Measurements from ENCODE around the gene ZNF503.

DNA sequence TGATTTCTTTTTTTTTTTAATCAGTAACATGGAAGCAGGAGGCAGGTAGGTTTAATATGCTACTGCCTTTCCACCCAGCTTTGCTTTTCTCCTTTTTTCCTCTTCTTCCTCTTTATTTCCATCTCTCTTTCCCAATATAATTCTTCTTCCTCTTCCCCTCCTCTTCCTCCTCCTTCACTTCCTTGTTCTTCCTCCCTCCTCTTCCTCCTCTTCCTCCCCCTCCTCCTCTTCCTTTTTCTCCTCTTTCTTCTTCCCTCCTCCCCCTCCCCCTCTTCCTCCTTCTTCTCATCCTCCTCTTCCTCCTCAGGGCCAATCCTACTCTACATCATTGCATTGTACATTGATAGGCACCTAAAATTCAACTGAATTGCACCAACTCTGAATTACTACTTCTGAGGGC, 11.4 kb downstream of the ZNF503 start:
- TF ChIP-seq, protein P1, sequence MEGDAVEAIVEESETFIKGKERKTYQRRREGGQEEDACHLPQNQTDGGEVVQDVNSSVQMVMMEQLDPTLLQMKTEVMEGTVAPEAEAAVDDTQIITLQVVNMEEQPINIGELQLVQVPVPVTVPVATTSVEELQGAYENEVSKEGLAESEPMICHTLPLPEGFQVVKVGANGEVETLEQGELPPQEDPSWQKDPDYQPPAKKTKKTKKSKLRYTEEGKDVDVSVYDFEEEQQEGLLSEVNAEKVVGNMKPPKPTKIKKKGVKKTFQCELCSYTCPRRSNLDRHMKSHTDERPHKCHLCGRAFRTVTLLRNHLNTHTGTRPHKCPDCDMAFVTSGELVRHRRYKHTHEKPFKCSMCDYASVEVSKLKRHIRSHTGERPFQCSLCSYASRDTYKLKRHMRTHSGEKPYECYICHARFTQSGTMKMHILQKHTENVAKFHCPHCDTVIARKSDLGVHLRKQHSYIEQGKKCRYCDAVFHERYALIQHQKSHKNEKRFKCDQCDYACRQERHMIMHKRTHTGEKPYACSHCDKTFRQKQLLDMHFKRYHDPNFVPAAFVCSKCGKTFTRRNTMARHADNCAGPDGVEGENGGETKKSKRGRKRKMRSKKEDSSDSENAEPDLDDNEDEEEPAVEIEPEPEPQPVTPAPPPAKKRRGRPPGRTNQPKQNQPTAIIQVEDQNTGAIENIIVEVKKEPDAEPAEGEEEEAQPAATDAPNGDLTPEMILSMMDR (IDR thresholded peaks at IDR 0.05), result no peak
- TF ChIP-seq POLR2A (IDR thresholded peaks at IDR 0.05), result no peak

Data from esophagus squamous epithelium (tissue), 4 donors.